ENCODE data around the gene PIGK. TPM values are rescaled to one million over a fixed set of nuclear protein-coding genes. Genes with fewer than 3 reads are reported as not detected.

Gene PIGK
- total and polyA plus RNA-seq, 12 donors: 5.0 to 40.7 (median 30.1) TPM

GRCh38 chr1:77230051-77230450 is 10.8 kb upstream of the PIGK start:
- H3K27ac ChIP-seq: no peak overlapping the region
- intact Hi-C loops (cut with DNase I): no loop called here
- ATAC-seq (no peak), DNase-seq (no peak)
- H3K9me3 ChIP-seq: peaks cover 0 to 14% (median 0%) of the 10 kb centered on the region in 11 donors
- no peaks in the 10 kb centered on the region for H3K4me1 ChIP-seq
- H3K27me3 ChIP-seq: no peaks in the 10 kb centered on the region
- WGBS, 2 donors: 93 to 97% methylated on average over 1 of the region's 1 CpG
- no peak overlapping the region for H3K4me3 ChIP-seq
- no peaks in the 10 kb centered on the region for H3K36me3 ChIP-seq
- TF ChIP-seq CTCF (IDR thresholded peaks at IDR 0.05): no peak

GRCh38 chr1:77228836-77229235 is 9.6 kb upstream of the PIGK start:
- Histone ChIP-seq H3K27ac (no peak overlapping the region), H3K4me1 (no peaks in the 10 kb centered on the region), H3K9me3 (peaks cover 0 to 14% (median 0%) of the 10 kb centered on the region in 11 donors), H3K4me3 (no peak overlapping the region), H3K36me3 (no peaks in the 10 kb centered on the region), H3K27me3 (no peaks in the 10 kb centered on the region)
- no peak for DNase-seq
- intact Hi-C loops (cut with DNase I): no loop called here
- TF ChIP-seq CTCF (IDR thresholded peaks at IDR 0.05): no peak
- ATAC-seq: no peak

- no peak for ATAC-seq
- no peaks in the 10 kb centered on the region for H3K4me1 ChIP-seq
- no peak overlapping the region for H3K4me3 ChIP-seq
- H3K27me3 ChIP-seq: no peaks in the 10 kb centered on the region
- no peak for TF ChIP-seq CTCF (IDR thresholded peaks at IDR 0.05)
- H3K27ac ChIP-seq: no peak overlapping the region
- 53 to 55% methylated on average over 3 of the region's 3 CpGs for WGBS, 2 donors
- intact Hi-C loops (cut with DNase I): no loop called here
- H3K9me3 ChIP-seq: peaks cover 0 to 1% (median 0%) of the 10 kb centered on the region in 11 donors
- no peaks in the 10 kb centered on the region for H3K36me3 ChIP-seq
- no peak for DNase-seq
These were observed 8.2 kb upstream of the PIGK start for GRCh38 chr1:77227381-77227780.

- H3K4me3 ChIP-seq: no peak overlapping the region
- TF ChIP-seq CTCF (IDR thresholded peaks at IDR 0.05): no peak
- H3K36me3 ChIP-seq: no peaks in the 10 kb centered on the region
- ATAC-seq (no peak), DNase-seq (no peak)
- H3K27ac ChIP-seq: no peak overlapping the region
- no peaks in the 10 kb centered on the region for H3K9me3 ChIP-seq
- 88 to 90% methylated on average over 5 of the region's 5 CpGs for WGBS, 2 donors
- H3K27me3 ChIP-seq: no peaks in the 10 kb centered on the region
- intact Hi-C loops (cut with DNase I): no loop called here
- peaks cover 0 to 22% (median 15%) of the 10 kb centered on the region in 9 donors for H3K4me1 ChIP-seq
These were observed 3.3 kb upstream of the PIGK start for GRCh38 chr1:77222496-77222895.

Data from heart right ventricle (tissue), 16 donors.